NK-92 (cell line): Measurements from ENCODE around the gene TAPBPL.
"Not testable (repeated sequence)": the region's sequence is repeated elsewhere in the genome, so short reads cannot be mapped to it uniquely, and the experiment has no call there.

Experiments used
- DNase-seq: peaks from one replicate; lab custom pipeline; 2025; ENCODE audit not compliant: unreplicated experiment; lab: John Stamatoyannopoulos, UW

TAPBPL gene

GRCh38 chr12:6462234-6462995, 10.6 kb downstream of the TAPBPL start:
- DNase-seq = no peak

GRCh38 chr12:6463216-6463615, 11.4 kb downstream of the TAPBPL start:
- DNase-seq = no peak

GRCh38 chr12:6463858-6464257, 12.0 kb downstream of the TAPBPL start:
- no peak for DNase-seq

GRCh38 chr12:6464531-6464930, 12.7 kb downstream of the TAPBPL start:
- DNase-seq = no peak

GRCh38 chr12:6465467-6466183, 13.8 kb downstream of the TAPBPL start:
- DNase-seq = no peak

- DNase-seq = no peak
These were observed 14.3 kb downstream of the TAPBPL start for GRCh38 chr12:6466184-6466573.

GRCh38 chr12:6466751-6467150, 14.9 kb downstream of the TAPBPL start:
- DNase-seq = not testable (repeated sequence)

- not testable (repeated sequence) for DNase-seq
These were observed 15.9 kb downstream of the TAPBPL start for GRCh38 chr12:6467571-6468282.

GRCh38 chr12:6468283-6468575, 16.4 kb downstream of the TAPBPL start:
- no peak for DNase-seq

- DNase-seq = no peak
These were observed 17.2 kb downstream of the TAPBPL start for GRCh38 chr12:6469092-6469491.

- no peak for DNase-seq
These were observed 17.9 kb downstream of the TAPBPL start for GRCh38 chr12:6469609-6470374.

GRCh38 chr12:6470375-6471163, 18.7 kb downstream of the TAPBPL start, which contains the start of gene VAMP1:
TSS of gene VAMP1 (minus strand) at chr12:6470677. CDS start at chr12:6470531, 146 bp downstream.
- DNase-seq = peak; percentile 71

GRCh38 chr12:6471989-6472360, 20.1 kb downstream of the TAPBPL start:
- DNase-seq = no peak

- DNase-seq = no peak
These were observed 20.6 kb downstream of the TAPBPL start for GRCh38 chr12:6472491-6472890.

- DNase-seq = not testable (repeated sequence)
These were observed 23.6 kb downstream of the TAPBPL start for GRCh38 chr12:6475233-6475975.

GRCh38 chr12:6476489-6476888, 24.6 kb downstream of the TAPBPL start:
- DNase-seq = no peak

- DNase-seq = not testable (repeated sequence)
These were observed 25.9 kb downstream of the TAPBPL start for GRCh38 chr12:6477601-6478377.

GRCh38 chr12:6478416-6478815, 26.6 kb downstream of the TAPBPL start:
- no peak for DNase-seq

- DNase-seq = no peak
These were observed 36.4 kb downstream of the TAPBPL start for GRCh38 chr12:6488240-6488639.
